ENCODE data around the gene RAPGEF2.
"Not testable (repeated sequence)": the region's sequence is repeated elsewhere in the genome, so short reads cannot be mapped to it uniquely, and the experiment has no call there.

RAPGEF2 gene

GRCh38 chr4:159169404-159170302 lies 66.8 kb downstream of the RAPGEF2 start:
- no peak for DNase-seq

- DNase-seq, result no peak
Measured at GRCh38 chr4:159171287-159171686, 68.4 kb downstream of the RAPGEF2 start.

- DNase-seq, result no peak
Measured at GRCh38 chr4:159173886-159174285, 71.0 kb downstream of the RAPGEF2 start.

- DNase-seq, result no peak
Measured at GRCh38 chr4:159174645-159175084, 71.8 kb downstream of the RAPGEF2 start.

GRCh38 chr4:159175085-159175988 lies 72.5 kb downstream of the RAPGEF2 start:
- DNase-seq, result peak; percentile 39 to 47

GRCh38 chr4:159175989-159176375 lies 73.1 kb downstream of the RAPGEF2 start:
- no peak for DNase-seq

- no peak for DNase-seq
Measured at GRCh38 chr4:159177265-159178150, 74.6 kb downstream of the RAPGEF2 start.

- no peak for DNase-seq
Measured at GRCh38 chr4:159178151-159178546, 75.3 kb downstream of the RAPGEF2 start.

- no peak for DNase-seq
Measured at GRCh38 chr4:159178979-159179969, 76.4 kb downstream of the RAPGEF2 start.

- not testable (repeated sequence) for DNase-seq
Measured at GRCh38 chr4:159183885-159184605, 81.2 kb downstream of the RAPGEF2 start.

GRCh38 chr4:159185591-159186023 lies 82.7 kb downstream of the RAPGEF2 start:
- no peak for DNase-seq

GRCh38 chr4:159188646-159189045 lies 85.8 kb downstream of the RAPGEF2 start:
- no peak for DNase-seq

GRCh38 chr4:159190651-159191050 lies 87.8 kb downstream of the RAPGEF2 start:
- DNase-seq, result no peak

- no peak for DNase-seq
Measured at GRCh38 chr4:159191989-159192388, 89.1 kb downstream of the RAPGEF2 start.

GRCh38 chr4:159193046-159193620 lies 90.3 kb downstream of the RAPGEF2 start:
- no peak for DNase-seq

GRCh38 chr4:159195361-159195769 lies 92.5 kb downstream of the RAPGEF2 start:
- no peak for DNase-seq

GRCh38 chr4:159197260-159197884 lies 94.5 kb downstream of the RAPGEF2 start:
- no peak for DNase-seq

GRCh38 chr4:159197885-159198269 lies 95.0 kb downstream of the RAPGEF2 start:
- DNase-seq, result no peak

- DNase-seq, result no peak
Measured at GRCh38 chr4:159199826-159200225, 96.9 kb downstream of the RAPGEF2 start.

- no peak for DNase-seq
Measured at GRCh38 chr4:159201168-159201567, 98.3 kb downstream of the RAPGEF2 start.
